ENCODE measurements around the gene RIN2. TPM values are rescaled to one million over a fixed set of nuclear protein-coding genes. Genes with fewer than 3 reads are reported as not detected.

The RIN2 gene
- total RNA-seq, 1 donor = 55.7 TPM

DNA sequence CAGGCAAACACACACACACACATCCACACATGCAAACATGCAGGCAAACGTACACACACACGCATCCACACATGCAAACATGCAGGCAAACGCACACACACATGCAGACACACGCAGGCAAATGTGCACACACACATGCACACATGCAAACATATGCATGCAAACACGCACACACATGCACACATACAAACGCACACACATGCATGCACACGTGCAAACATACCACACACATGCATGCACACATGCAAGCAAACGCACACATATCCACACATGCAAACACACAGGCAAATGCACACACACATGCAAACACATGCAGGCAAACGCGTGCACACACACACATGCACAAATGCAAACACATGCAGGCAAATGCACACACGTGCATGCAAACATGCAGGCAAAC lies 46.9 kb upstream of the RIN2 start:
- no peak overlapping the region for H3K27ac ChIP-seq (ENCODE audit: low read depth, low read length)
- peaks cover 14% of the 10 kb centered on the region for H3K27me3 ChIP-seq (ENCODE audit: insufficient read depth, low read length)
- H3K4me1 ChIP-seq (ENCODE audit: insufficient read depth, low read length) = peaks cover 9% of the 10 kb centered on the region
- TF ChIP-seq, protein P1, sequence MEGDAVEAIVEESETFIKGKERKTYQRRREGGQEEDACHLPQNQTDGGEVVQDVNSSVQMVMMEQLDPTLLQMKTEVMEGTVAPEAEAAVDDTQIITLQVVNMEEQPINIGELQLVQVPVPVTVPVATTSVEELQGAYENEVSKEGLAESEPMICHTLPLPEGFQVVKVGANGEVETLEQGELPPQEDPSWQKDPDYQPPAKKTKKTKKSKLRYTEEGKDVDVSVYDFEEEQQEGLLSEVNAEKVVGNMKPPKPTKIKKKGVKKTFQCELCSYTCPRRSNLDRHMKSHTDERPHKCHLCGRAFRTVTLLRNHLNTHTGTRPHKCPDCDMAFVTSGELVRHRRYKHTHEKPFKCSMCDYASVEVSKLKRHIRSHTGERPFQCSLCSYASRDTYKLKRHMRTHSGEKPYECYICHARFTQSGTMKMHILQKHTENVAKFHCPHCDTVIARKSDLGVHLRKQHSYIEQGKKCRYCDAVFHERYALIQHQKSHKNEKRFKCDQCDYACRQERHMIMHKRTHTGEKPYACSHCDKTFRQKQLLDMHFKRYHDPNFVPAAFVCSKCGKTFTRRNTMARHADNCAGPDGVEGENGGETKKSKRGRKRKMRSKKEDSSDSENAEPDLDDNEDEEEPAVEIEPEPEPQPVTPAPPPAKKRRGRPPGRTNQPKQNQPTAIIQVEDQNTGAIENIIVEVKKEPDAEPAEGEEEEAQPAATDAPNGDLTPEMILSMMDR (IDR thresholded peaks at IDR 0.05; ENCODE audit: extremely low read depth, low read depth, low read length) = no peak
- no peak for DNase-seq (ENCODE audit: insufficient read length, low spot score, missing footprints)
- H2AFZ ChIP-seq (ENCODE audit: low read length) = no peak overlapping the region
- no peaks in the 10 kb centered on the region for H3K9me3 ChIP-seq (ENCODE audit: low read depth, low read length)
- no peaks in the 10 kb centered on the region for H3K36me3 ChIP-seq (ENCODE audit: insufficient read depth, low read length)
- no peaks in the 10 kb centered on the region for H4K20me1 ChIP-seq (ENCODE audit: insufficient read depth, low read length)
- H3K4me2 ChIP-seq (ENCODE audit: insufficient read depth, low read length) = no peak overlapping the region
- H3K79me2 ChIP-seq (ENCODE audit: insufficient read depth, low read length) = no peaks in the 10 kb centered on the region
- H3K4me3 ChIP-seq (ENCODE audit: insufficient read depth, low read length) = no peak overlapping the region

DNA sequence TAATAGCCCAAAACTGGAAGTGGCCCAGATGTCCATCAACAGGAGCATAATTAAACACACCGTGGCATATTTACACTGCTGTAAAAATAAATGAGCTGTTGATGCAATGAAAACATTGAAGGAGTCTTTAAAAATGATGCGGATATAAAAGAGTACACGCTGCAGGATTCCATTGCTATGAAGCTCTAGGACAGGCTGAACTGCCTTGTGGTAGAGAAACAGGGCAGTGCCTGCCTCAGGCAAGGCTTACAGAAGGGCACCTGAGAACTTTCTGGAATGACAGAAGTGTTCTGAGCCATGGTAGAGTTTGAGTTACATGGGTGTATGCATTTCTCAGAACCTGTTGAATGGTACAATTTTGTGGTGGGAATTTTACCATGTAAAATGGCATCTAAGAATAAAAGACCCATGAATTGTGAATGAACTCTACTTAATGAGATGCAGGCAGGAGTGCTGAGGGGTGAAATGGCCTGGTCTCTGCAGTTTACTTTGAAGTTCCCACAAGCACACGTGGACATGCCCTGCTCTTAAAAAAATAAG lies 45.3 kb upstream of the RIN2 start:
- H3K4me2 ChIP-seq (ENCODE audit: insufficient read depth, low read length) = no peak overlapping the region
- H3K79me2 ChIP-seq (ENCODE audit: insufficient read depth, low read length) = no peaks in the 10 kb centered on the region
- no peaks in the 10 kb centered on the region for H3K36me3 ChIP-seq (ENCODE audit: insufficient read depth, low read length)
- H3K4me1 ChIP-seq (ENCODE audit: insufficient read depth, low read length) = peaks cover 9% of the 10 kb centered on the region
- H3K27me3 ChIP-seq (ENCODE audit: insufficient read depth, low read length) = peaks cover 11% of the 10 kb centered on the region
- H3K9me3 ChIP-seq (ENCODE audit: low read depth, low read length) = no peaks in the 10 kb centered on the region
- no peak overlapping the region for H2AFZ ChIP-seq (ENCODE audit: low read length)
- DNase-seq (ENCODE audit: insufficient read length, low spot score, missing footprints) = no peak
- TF ChIP-seq, protein P1 (IDR thresholded peaks at IDR 0.05; ENCODE audit: extremely low read depth, low read depth, low read length) = no peak
- H3K27ac ChIP-seq (ENCODE audit: low read depth, low read length) = no peak overlapping the region
- H4K20me1 ChIP-seq (ENCODE audit: insufficient read depth, low read length) = no peaks in the 10 kb centered on the region
- no peak overlapping the region for H3K4me3 ChIP-seq (ENCODE audit: insufficient read depth, low read length)

DNA sequence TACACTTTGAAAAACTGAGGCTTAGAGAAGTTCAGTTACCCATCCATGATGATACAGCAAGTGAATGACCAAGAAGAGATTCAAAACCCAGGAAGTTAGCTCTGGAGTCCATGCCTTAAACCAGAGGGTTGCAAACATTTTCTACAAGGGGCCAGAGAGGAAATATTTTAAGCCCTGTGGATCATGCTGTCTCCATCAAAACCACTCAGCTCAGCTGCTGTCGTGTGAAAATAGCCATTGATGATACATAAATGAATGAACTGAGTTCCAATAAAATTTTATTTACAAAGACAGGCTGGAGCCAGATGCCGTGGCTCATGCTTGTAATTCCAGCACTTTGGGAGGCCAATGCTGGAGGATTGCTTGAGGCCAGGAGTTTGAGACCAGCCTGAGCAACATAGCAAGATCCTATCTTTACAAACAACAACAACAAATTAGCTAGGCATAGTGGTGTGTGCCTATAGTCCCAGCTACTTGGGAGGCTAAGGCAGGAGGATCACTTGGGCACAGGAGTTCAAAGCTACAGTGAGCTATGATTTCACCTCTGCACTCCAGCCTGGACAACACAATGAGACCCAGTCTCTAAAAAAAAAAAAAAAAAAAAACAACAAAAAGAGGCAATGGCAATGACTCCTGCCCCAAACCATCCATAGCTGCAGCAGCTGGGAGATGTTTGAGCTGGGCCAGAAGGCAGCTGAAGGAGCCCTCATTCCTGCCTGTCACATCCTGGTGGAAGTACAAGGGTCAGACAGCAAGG lies 44.1 kb upstream of the RIN2 start:
- no peak overlapping the region for H3K27ac ChIP-seq (ENCODE audit: low read depth, low read length)
- no peak overlapping the region for H3K4me3 ChIP-seq (ENCODE audit: insufficient read depth, low read length)
- DNase-seq (ENCODE audit: insufficient read length, low spot score, missing footprints) = no peak

DNA sequence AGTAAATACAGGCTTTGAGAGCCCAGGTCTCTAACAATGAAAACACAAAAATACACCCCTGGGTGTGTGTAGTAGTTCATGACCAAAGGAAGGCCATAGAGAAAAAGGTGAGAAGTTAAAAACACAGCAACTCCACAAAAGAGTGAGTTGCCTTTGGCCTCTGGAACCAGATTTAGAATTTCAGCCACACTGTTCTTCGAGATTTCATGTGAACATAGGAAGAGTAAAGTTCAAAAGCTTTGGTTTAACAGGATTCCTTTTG lies 43.5 kb upstream of the RIN2 start:
- Histone ChIP-seq H2AFZ (ENCODE audit: low read length) (no peak overlapping the region), H3K4me3 (ENCODE audit: insufficient read depth, low read length) (no peak overlapping the region), H3K9me3 (ENCODE audit: low read depth, low read length) (no peaks in the 10 kb centered on the region), H4K20me1 (ENCODE audit: insufficient read depth, low read length) (no peaks in the 10 kb centered on the region), H3K79me2 (ENCODE audit: insufficient read depth, low read length) (no peaks in the 10 kb centered on the region), H3K27me3 (ENCODE audit: insufficient read depth, low read length) (no peaks in the 10 kb centered on the region), H3K27ac (ENCODE audit: low read depth, low read length) (no peak overlapping the region), H3K4me2 (ENCODE audit: insufficient read depth, low read length) (no peak overlapping the region), H3K36me3 (ENCODE audit: insufficient read depth, low read length) (no peaks in the 10 kb centered on the region), H3K4me1 (ENCODE audit: insufficient read depth, low read length) (peaks cover 9% of the 10 kb centered on the region)
- DNase-seq (ENCODE audit: insufficient read length, low spot score, missing footprints) = no peak
- TF ChIP-seq, protein P1 (IDR thresholded peaks at IDR 0.05; ENCODE audit: extremely low read depth, low read depth, low read length) = no peak

More for the DNA sequence above, 44.1 kb upstream of the RIN2 start:
- Histone ChIP-seq H4K20me1 (ENCODE audit: insufficient read depth, low read length) (no peaks in the 10 kb centered on the region), H2AFZ (ENCODE audit: low read length) (no peak overlapping the region), H3K27me3 (ENCODE audit: insufficient read depth, low read length) (peaks cover 2% of the 10 kb centered on the region), H3K9me3 (ENCODE audit: low read depth, low read length) (no peaks in the 10 kb centered on the region), H3K4me1 (ENCODE audit: insufficient read depth, low read length) (peaks cover 9% of the 10 kb centered on the region), H3K36me3 (ENCODE audit: insufficient read depth, low read length) (no peaks in the 10 kb centered on the region), H3K79me2 (ENCODE audit: insufficient read depth, low read length) (no peaks in the 10 kb centered on the region), H3K4me2 (ENCODE audit: insufficient read depth, low read length) (no peak overlapping the region)
- TF ChIP-seq, protein P1 (IDR thresholded peaks at IDR 0.05; ENCODE audit: extremely low read depth, low read depth, low read length) = no peak
